GM12873 (cell line): Measurements from ENCODE around the gene OPN4.

ENCODE experiments used
- TF ChIP-seq, protein P1 (sequence below): IDR thresholded peaks from 2 replicates; pipeline ENCODE4 v1.5.1; 2012; ENCODE audit warnings: low read depth, mild to moderate bottlenecking, moderate library complexity, low read length, control low read depth; ENCODE audit not compliant: insufficient read depth; ENCODE audit errors: missing control alignments

Gene OPN4

DNA sequence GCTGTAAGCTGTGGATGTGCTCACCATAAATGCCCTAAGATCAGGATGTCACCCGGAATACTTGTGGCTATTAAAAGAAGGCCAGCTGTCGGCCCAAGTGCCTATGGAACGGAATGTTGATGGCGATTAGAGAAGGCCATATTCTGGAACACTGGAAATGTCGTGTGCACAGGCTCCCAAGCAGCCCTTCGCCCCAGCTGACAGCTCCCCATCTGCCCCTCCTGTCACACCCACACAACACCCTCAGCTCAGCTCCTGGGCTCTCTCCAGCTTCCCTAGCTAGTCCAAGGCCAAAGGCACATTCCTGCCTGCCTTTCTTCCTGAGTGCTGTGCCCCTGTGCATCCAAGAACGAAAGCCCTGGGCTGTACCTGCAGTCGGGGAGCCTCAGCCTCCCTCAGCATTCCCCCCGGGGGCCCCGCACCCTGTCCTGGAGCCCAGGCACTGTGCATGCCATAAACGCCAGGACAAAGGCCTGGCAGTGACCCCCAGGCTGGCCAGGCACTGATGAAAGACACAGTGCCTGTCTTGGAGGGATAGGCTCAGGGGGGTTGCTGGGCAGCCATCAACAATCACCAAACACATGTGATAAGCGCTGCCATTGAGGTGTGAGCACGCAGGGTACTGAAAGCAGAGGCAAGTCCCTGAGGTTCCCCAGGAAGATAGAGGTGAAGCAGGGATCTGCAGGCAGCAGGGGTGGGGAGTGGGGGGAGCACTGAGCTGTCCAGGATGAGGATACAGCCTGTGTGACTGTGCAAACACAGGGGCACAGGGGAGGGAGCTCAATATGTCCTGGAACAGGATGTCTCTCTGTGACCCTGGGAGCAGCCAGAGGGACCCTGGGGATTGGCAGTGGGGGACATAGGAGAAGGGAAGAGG lies 10.2 kb downstream of the OPN4 start:
- TF ChIP-seq, protein P1, sequence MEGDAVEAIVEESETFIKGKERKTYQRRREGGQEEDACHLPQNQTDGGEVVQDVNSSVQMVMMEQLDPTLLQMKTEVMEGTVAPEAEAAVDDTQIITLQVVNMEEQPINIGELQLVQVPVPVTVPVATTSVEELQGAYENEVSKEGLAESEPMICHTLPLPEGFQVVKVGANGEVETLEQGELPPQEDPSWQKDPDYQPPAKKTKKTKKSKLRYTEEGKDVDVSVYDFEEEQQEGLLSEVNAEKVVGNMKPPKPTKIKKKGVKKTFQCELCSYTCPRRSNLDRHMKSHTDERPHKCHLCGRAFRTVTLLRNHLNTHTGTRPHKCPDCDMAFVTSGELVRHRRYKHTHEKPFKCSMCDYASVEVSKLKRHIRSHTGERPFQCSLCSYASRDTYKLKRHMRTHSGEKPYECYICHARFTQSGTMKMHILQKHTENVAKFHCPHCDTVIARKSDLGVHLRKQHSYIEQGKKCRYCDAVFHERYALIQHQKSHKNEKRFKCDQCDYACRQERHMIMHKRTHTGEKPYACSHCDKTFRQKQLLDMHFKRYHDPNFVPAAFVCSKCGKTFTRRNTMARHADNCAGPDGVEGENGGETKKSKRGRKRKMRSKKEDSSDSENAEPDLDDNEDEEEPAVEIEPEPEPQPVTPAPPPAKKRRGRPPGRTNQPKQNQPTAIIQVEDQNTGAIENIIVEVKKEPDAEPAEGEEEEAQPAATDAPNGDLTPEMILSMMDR, result no peak

DNA sequence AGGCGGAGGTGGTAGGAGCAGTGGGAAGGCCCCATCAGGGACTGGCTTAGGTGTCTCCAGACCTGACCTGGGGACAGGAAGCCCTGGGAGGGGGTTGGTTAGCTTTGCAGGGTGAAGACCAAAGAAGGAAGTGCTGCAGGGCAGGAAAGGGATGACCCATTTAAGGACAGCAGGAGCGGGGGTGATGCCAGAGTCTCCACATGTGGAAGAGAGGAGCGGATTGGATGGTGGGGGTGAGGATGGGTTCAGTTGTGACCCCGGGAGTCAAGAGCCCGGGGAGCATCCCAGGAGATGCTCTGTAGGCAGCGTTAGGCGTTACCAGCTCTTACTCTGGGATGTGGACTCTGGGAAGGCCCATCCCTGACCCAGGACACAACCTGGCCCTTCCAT lies 10.9 kb downstream of the OPN4 start:
- TF ChIP-seq, protein P1, result no peak

DNA sequence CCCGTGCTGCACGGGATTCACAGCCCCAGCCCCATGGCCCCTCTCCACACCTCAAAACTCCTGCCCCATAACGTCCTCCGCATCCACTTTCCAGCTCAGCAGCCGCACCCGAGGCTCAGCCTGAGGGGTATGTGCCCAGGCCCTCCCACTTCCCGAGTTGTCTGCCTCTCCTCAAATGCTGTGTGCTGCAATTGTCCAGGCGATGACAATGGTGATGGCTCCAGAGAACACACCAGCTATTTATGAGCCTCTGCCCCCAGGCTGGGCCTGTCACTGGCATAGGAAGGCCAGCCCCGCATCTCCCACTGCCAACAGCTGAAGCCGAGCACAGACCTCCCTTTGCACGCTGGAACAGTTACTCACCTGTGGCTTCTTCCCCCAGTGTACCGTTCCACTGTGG lies 11.5 kb downstream of the OPN4 start:
- TF ChIP-seq, protein P1, result no peak

DNA sequence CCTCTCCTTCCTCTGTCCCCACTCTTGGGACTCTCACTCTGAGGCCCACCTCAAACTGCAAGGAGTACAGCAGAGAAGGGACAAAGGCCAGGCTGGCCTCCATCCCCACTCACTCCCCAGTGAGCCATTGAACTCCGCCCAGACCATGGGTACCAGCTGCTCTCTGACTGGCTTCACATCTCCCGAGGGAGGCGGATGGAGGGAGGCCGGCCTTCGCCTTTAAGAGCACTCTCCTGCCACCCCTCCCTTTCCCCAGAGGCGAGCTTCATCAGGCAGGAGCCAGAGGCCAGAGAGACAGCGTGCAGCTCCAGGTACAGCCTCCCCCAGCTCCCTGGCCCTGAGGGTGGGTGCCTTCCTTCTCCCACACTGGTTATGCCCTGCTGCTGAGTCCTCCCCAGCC lies 12.2 kb downstream of the OPN4 start:
- TF ChIP-seq, protein P1, result no peak

DNA sequence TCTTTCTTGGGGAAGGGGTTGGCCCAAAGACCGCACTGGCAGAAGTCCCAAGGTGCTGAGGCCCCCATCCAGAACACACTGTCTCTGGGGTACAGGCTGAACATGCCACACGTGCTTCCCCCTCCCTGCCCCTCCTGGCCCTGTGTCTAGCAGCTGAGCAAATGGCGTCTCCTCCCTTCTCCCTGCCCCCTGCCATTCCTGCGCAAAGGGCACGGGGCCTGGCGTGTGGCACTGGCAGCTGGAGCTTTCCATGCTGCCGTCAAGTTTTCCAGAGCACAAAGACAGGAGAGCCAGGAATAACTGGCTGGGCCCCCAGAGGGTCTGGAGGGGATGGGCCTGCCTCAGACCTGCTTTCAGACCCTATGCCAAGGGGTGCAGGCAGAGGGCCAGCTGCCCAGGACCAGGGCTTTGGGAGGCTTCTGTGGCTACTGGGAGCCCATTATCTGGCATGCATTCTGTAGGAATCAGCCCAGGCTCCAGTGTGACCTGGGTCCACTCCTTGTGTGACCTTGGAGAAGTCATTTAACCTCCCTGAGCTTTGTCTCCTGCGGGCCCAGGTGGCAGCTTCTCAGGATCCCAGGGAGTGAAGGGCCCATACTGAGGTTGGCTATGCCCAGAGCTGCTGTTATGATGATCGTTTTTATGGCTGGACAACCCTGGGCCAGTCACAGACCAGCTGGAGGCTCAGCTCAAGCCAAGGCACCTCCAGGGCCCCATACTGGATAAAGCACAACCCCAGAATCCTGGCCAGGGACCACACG lies 13.3 kb downstream of the OPN4 start:
- TF ChIP-seq, protein P1, result no peak

DNA sequence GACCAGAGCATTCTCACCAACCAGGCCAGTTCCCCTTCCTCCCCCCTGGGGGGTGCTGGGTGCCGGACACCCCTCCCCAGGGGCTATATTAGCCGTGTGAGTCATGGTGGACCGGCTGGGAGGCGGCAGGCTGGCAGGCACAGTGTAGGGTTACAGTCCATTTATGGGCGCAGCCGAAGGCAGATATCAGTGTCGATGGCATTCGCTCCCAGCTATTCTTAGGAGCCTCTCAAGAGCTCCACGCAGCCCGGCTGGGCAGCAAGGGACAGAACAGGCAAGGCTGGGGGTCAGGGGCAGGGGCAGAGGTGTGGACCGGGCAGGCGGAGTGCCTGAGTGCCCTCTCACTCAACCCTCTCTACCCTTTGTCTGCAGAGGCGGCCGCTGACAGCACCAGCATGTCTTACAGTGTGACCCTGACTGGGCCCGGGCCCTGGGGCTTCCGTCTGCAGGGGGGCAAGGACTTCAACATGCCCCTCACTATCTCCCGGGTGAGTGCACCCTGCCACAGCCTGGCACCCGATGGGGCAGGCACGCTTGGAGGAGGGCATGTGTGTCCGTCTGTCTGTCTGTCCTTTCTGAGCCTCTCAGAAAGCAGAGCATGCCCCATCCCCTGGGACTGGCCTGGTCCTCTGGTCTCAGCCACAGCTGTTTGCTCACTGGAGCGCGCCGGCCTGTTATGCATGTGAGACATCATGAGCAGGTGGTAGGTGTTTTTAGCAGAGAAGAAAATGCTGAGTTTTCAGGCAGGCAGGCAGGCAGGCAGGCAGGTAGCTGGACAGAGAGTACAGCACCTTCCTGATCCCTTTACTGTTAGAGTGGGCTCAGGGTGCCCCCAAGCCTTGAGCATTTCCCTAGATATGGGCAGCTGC lies 14.2 kb downstream of the OPN4 start, which contains the start of gene LDB3:
LDB3 (plus strand) TSS at position 215 of the 869 bp plus-strand sequence; CDS start at position 396, 181 bp downstream.
- TF ChIP-seq, protein P1, result no peak

DNA sequence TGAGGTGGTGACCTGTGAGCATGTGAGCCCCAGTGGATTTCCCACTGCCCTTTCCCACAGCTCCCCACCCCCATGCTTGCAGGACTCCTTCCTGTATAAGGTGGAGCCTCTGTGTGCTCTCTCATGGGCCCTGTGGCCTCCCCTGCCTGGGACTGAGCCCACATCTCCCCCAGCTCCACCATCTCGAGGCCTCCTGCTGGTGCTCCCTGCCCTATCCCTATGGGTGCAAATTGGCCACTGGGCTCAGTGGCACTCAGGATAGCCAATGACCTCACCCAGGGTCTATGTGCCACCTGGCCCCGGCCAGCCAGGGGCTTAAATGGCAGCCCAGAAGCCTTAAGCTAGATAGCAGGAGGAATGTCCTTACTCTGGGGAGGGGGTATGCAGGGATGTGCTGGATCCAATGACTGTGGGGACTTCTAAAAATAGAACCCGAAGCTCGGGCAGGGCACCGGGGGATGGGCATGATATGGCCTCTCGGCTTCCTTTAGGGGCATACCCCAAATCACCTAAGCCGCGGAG lies 16.0 kb downstream of the OPN4 start:
- TF ChIP-seq, protein P1, result no peak
